PFSK-1 (cell line): ENCODE data around the gene ELK3.

Experiments used
- FOXP2 ChIP-seq: optimal IDR thresholded peaks from 2 replicates; pipeline ENCODE3; 2011; ENCODE audit warnings: borderline replicate concordance, control low read depth, inconsistent platforms; ENCODE audit not compliant: insufficient read depth; ENCODE audit errors: extremely low read length, extremely low read depth
- POLR2AphosphoS5 ChIP-seq: IDR thresholded peaks from 2 replicates; pipeline ENCODE4 v1.6.1; 2012; ENCODE audit warnings: low read depth, mild to moderate bottlenecking, control low read depth, low read length, moderate library complexity
- SIN3A ChIP-seq: IDR thresholded peaks from 2 replicates; pipeline ENCODE4 v1.6.1; 2012; ENCODE audit warnings: mild to moderate bottlenecking, low read length, moderate library complexity, borderline replicate concordance; ENCODE audit not compliant: insufficient read depth
- TAF1 ChIP-seq: IDR thresholded peaks from 2 replicates; pipeline ENCODE4 v1.6.1; 2012; ENCODE audit warnings: low read length, control low read depth, borderline replicate concordance; ENCODE audit not compliant: insufficient read depth
- TF ChIP-seq, protein P1 (sequence below), 2 experiments: IDR thresholded peaks; 2 replicates each; pipeline versions ENCODE4 v1.6.1 to v1.8.0; 2011 to 2012; ENCODE audit warnings: low read depth in 2 of 2, low read length in 2 of 2, control low read depth in 1 of 2, inconsistent platforms in 1 of 2, mild to moderate bottlenecking in 1 of 2, moderate library complexity in 1 of 2; ENCODE audit not compliant: insufficient read depth in 1 of 2

GRCh38 chr12:96274331-96274730, 80.2 kb downstream of the ELK3 start:
- TF ChIP-seq TAF1 (no peak), POLR2AphosphoS5 (no peak), FOXP2 (no peak), SIN3A (no peak)
- TF ChIP-seq, protein P1, sequence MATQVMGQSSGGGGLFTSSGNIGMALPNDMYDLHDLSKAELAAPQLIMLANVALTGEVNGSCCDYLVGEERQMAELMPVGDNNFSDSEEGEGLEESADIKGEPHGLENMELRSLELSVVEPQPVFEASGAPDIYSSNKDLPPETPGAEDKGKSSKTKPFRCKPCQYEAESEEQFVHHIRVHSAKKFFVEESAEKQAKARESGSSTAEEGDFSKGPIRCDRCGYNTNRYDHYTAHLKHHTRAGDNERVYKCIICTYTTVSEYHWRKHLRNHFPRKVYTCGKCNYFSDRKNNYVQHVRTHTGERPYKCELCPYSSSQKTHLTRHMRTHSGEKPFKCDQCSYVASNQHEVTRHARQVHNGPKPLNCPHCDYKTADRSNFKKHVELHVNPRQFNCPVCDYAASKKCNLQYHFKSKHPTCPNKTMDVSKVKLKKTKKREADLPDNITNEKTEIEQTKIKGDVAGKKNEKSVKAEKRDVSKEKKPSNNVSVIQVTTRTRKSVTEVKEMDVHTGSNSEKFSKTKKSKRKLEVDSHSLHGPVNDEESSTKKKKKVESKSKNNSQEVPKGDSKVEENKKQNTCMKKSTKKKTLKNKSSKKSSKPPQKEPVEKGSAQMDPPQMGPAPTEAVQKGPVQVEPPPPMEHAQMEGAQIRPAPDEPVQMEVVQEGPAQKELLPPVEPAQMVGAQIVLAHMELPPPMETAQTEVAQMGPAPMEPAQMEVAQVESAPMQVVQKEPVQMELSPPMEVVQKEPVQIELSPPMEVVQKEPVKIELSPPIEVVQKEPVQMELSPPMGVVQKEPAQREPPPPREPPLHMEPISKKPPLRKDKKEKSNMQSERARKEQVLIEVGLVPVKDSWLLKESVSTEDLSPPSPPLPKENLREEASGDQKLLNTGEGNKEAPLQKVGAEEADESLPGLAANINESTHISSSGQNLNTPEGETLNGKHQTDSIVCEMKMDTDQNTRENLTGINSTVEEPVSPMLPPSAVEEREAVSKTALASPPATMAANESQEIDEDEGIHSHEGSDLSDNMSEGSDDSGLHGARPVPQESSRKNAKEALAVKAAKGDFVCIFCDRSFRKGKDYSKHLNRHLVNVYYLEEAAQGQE (IDR thresholded peaks at IDR 0.05; ENCODE audit: insufficient read depth in 1 of 2, low read depth in 2 of 2, low read length in 2 of 2) = no peak
